IMR-90 (cell line): ENCODE results near the gene AHCYL2.

Source experiments
- MXI1 ChIP-seq: IDR thresholded peaks from 2 replicates; pipeline ENCODE4 v1.6.1; 2012; ENCODE audit warnings: low read depth, mild to moderate bottlenecking, low read length, moderate library complexity, borderline replicate concordance
- NFE2L2 ChIP-seq: fragments of 150-350 bp; IDR thresholded peaks from 2 replicates; pipeline ENCODE4 v1.6.1; 2016; ENCODE audit warnings: low read depth, mild to moderate bottlenecking, low read length
- TF ChIP-seq, protein P1 (sequence below): conservative IDR thresholded peaks from 2 replicates; pipeline ENCODE4 v1.5.1; 2012; ENCODE audit warnings: mild to moderate bottlenecking, low read depth, low read length, improper control_type of control experiment

DNA sequence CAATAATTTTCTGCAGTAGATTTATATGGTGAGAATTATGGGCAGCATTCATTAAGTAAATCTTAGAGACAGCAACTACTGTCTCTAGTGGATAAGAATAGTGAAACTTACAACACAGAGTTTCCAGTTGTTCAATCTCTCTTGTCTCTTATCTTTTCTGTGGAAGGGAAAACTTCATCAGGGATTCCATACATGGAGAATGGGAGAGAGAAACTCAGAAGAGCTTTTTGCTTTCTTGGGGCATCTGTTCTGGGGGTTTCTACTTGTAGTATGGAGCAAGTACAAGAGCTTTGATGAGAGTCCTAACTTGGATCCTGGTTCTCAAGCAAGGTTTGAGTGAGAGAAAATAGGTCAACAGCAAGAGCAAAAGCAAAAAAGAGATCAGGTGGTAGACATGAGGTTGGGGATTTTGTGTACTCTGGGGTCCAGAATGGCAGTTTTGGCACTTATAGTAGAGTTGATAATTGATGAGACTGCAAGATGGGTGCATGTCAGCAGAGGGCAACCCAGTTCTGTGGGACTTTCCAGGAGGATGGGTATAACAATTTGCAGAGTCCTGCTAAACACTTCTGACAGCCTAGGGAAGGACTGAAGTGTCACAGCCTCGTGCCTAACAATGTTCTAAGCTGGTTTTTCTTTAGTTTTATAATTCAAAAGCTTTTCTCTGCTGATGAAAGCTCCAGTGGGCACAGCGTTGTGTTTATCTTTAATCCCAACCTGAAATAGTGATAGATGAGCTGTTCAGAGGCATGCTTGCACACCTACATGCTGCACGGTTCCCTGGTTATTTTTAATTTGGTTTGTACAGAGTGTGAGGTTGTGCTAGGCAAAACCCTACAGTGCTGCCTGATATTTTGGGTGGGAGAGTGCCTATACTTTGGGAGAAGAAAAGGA lies 177.4 kb downstream of the AHCYL2 start:
- TF ChIP-seq, protein P1, sequence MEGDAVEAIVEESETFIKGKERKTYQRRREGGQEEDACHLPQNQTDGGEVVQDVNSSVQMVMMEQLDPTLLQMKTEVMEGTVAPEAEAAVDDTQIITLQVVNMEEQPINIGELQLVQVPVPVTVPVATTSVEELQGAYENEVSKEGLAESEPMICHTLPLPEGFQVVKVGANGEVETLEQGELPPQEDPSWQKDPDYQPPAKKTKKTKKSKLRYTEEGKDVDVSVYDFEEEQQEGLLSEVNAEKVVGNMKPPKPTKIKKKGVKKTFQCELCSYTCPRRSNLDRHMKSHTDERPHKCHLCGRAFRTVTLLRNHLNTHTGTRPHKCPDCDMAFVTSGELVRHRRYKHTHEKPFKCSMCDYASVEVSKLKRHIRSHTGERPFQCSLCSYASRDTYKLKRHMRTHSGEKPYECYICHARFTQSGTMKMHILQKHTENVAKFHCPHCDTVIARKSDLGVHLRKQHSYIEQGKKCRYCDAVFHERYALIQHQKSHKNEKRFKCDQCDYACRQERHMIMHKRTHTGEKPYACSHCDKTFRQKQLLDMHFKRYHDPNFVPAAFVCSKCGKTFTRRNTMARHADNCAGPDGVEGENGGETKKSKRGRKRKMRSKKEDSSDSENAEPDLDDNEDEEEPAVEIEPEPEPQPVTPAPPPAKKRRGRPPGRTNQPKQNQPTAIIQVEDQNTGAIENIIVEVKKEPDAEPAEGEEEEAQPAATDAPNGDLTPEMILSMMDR = no peak
- TF ChIP-seq MXI1 (no peak), NFE2L2 (no peak)
